Spleen (tissue), 11 donors: ENCODE results near the gene AP1M1. TPM values are rescaled to one million over a fixed set of nuclear protein-coding genes. Genes with fewer than 3 reads are reported as not detected.

Experiments used
- DNase-seq: peaks from one replicate; pipeline ENCODE4 v3.0.0-alpha.2; 2020
- H3K27ac ChIP-seq, 8 donors: fragments of 200-600 bp; sonication (generic) in 7 of 8; 1 replicate in 4 of 8; 2 replicates in 4 of 8; pipeline versions ENCODE4 v1.5.0 to v1.8.0; 2016 to 2021; ENCODE audit warnings: inconsistent platforms in 4 of 8, mild to moderate bottlenecking in 4 of 8, moderate library complexity in 1 of 8
- H3K27me3 ChIP-seq, 7 donors: fragments of 200-600 bp; sonication (generic) in 6 of 7; replicated peaks in 1 of 7; 1 replicate in 4 of 7; 2 replicates in 3 of 7; pipeline versions ENCODE4 v1.5.0 to v1.8.0; 2016 to 2021; ENCODE audit warnings: inconsistent platforms in 3 of 7, mild to moderate bottlenecking in 1 of 7
- H3K36me3 ChIP-seq, 6 donors: fragments of 200-600 bp; sonication (generic) in 5 of 6; 1 replicate in 4 of 6; 2 replicates in 2 of 6; pipeline versions ENCODE4 v1.5.0 to v1.8.0; 2016 to 2021; ENCODE audit warnings: inconsistent platforms in 2 of 6
- H3K4me1 ChIP-seq, 6 donors: fragments of 200-600 bp; sonication (generic) in 5 of 6; 1 replicate in 3 of 6; 2 replicates in 3 of 6; pipeline versions ENCODE4 v1.5.0 to v1.8.0; 2016 to 2021; ENCODE audit warnings: inconsistent platforms in 3 of 6
- H3K4me3 ChIP-seq, 8 donors: fragments of 200-600 bp; sonication (generic) in 7 of 8; 1 replicate in 4 of 8; 2 replicates in 4 of 8; pipeline versions ENCODE4 v1.5.0 to v1.8.0; 2016 to 2021; ENCODE audit warnings: inconsistent platforms in 4 of 8, mild to moderate bottlenecking in 4 of 8, moderate library complexity in 2 of 8
- H3K9me3 ChIP-seq, 8 donors: fragments of 200-600 bp; sonication (generic) in 7 of 8; 1 replicate in 4 of 8; 2 replicates in 4 of 8; pipeline versions ENCODE4 v1.5.0 to v1.8.0; 2016 to 2021; ENCODE audit warnings: inconsistent platforms in 4 of 8
- CTCF ChIP-seq, 11 experiments: fragments of 200-600 bp in 7 of 11; fragments of 450-650 bp in 4 of 11; sonication (generic) in 4 of 11; IDR thresholded peaks in 8 of 11; conservative IDR thresholded peaks in 3 of 11; 1 replicate in 7 of 11; 2 replicates in 4 of 11; pipeline versions ENCODE4 v1.4.0 to v1.8.0; 2016 to 2021; ENCODE audit warnings: antibody characterized with exemption in 11 of 11, inconsistent platforms in 4 of 11, mild to moderate bottlenecking in 1 of 11
- POLR2A ChIP-seq, 3 donors: fragments of 450-650 bp; IDR thresholded peaks; one replicate each; pipeline ENCODE4 v1.5.1; 2017; ENCODE audit warnings: antibody characterized with exemption in 3 of 3, mild to moderate bottlenecking in 1 of 3
- POLR2AphosphoS5 ChIP-seq, 3 donors: sonication (generic); formaldehyde crosslinking; IDR thresholded peaks; one replicate each; pipeline ENCODE4 v1.5.1; 2017; ENCODE audit warnings: antibody characterized with exemption in 3 of 3
- WGBS, 5 donors: extraction: QIAGEN DNeasy Blood & Tissue Kit in 3 of 5; methylation state at CpG; one replicate each; pipeline versions ENCODE4 v1.1.5 to v1.1.7; 2013 to 2018; 5-methylcytosine and 5-hydroxymethylcytosine counted together
- intact Hi-C: fragments of 100-400 bp; cut with DNase I; formaldehyde crosslinking; loops from one replicate; pipeline ENCODE4 v1.15.0; 2023; ENCODE audit warnings: low total_unique reads
- polyA plus RNA-seq, 3 donors: library from polyadenylated mRNA; stranded (reverse); fragments of 200-250 nt; gene quantifications; one replicate each; pipeline ENCODE4 v1.2.1, GENCODE V29; 2013
- total RNA-seq, 7 donors: library from RNA; depleted of rRNA in 3 of 7; stranded (reverse); fragments of >200 nt in 3 of 7; fragmentation: NEBNext Ultra II Directional in 4 of 7; extraction: Animal tissue kit (Norgen Biotek cat#: 25700) in 4 of 7; gene quantifications; one replicate each; pipeline versions ENCODE4 v1.1.0 to v1.2.1, GENCODE V29; 2016 to 2021
- donor health status: healthy with polysubstance abuse.
- donor health status: DM: no; HTN: no; CAD: no; lungs with moderate emphysema.
- donor health status: DM: no; HTN: no; CAD: no.
- donor health status: Bipolar disorder and iron deficiency.
- donor health status: healthy.
- donor health status: DM: no; HTN: no; CAD: no.
- donor health status: DM: yes; HTN: yes; CAD: no.

The AP1M1 gene
- total and polyA plus RNA-seq, 10 donors = 27.9 to 82.8 (median 60.5) TPM

GRCh38 chr19:16233081-16233776 lies 35.5 kb downstream of the AP1M1 start:
- no peak for DNase-seq
- Histone ChIP-seq H3K27me3 (no peaks in the 10 kb centered on the region), H3K36me3 (peaks cover 0 to 87% (median 75%) of the 10 kb centered on the region in 6 donors), H3K9me3 (no peaks in the 10 kb centered on the region), H3K4me3 (no peak overlapping the region), H3K27ac (no peak overlapping the region), H3K4me1 (peaks cover 0 to 26% (median 4%) of the 10 kb centered on the region in 6 donors)
- no peak for TF ChIP-seq POLR2A (IDR thresholded peaks at IDR 0.05)
- TF ChIP-seq CTCF (IDR thresholded peaks at IDR 0.05 in 8 of 11, conservative IDR thresholded peaks at IDR 0.05 in 3 of 11) = no peak
- TF ChIP-seq POLR2AphosphoS5 (IDR thresholded peaks at IDR 0.05) = no peak
- intact Hi-C loops = no loop called here
- 92 to 96% (median 94%) methylated on average over 14 to 19 of the region's 19 CpGs for WGBS, 5 donors

GRCh38 chr19:16233836-16234551 lies 36.3 kb downstream of the AP1M1 start:
- DNase-seq = no peak
- no peak overlapping the region for H3K27ac ChIP-seq
- no peaks in the 10 kb centered on the region for H3K9me3 ChIP-seq
- WGBS, 5 donors = 85 to 88% (median 88%) methylated on average over 16 to 19 of the region's 19 CpGs
- H3K27me3 ChIP-seq = no peaks in the 10 kb centered on the region
- H3K4me1 ChIP-seq = peaks cover 0 to 33% (median 12%) of the 10 kb centered on the region in 6 donors
- TF ChIP-seq POLR2AphosphoS5 (IDR thresholded peaks at IDR 0.05) (no peak), POLR2A (IDR thresholded peaks at IDR 0.05) (no peak), CTCF (IDR thresholded peaks at IDR 0.05 in 8 of 11, conservative IDR thresholded peaks at IDR 0.05 in 3 of 11) (no peak)
- H3K36me3 ChIP-seq = peaks cover 0 to 79% (median 67%) of the 10 kb centered on the region in 6 donors
- H3K4me3 ChIP-seq = no peak overlapping the region
- intact Hi-C loops = no loop called here

GRCh38 chr19:16234552-16235445 lies 37.1 kb downstream of the AP1M1 start:
- Histone ChIP-seq H3K36me3 (peaks cover 0 to 71% (median 59%) of the 10 kb centered on the region in 6 donors), H3K27me3 (no peaks in the 10 kb centered on the region), H3K4me1 (peaks cover 0 to 41% (median 12%) of the 10 kb centered on the region in 6 donors), H3K27ac (peak overlapping the region in 1 of 8 donors; percentile 80), H3K9me3 (no peaks in the 10 kb centered on the region), H3K4me3 (no peak overlapping the region)
- TF ChIP-seq POLR2A (IDR thresholded peaks at IDR 0.05) = no peak
- peak in 1 of 3 donors; percentile 18 for TF ChIP-seq POLR2AphosphoS5 (IDR thresholded peaks at IDR 0.05)
- WGBS, 5 donors = 87 to 90% (median 88%) methylated on average over 38 to 41 of the region's 41 CpGs
- intact Hi-C loops = no loop called here
- peak; percentile 67 for DNase-seq

- Histone ChIP-seq H3K4me1 (peaks cover 0 to 42% (median 12%) of the 10 kb centered on the region in 6 donors), H3K36me3 (peaks cover 0 to 59% (median 49%) of the 10 kb centered on the region in 6 donors), H3K27ac (peak overlapping the region in 4 of 8 donors; percentile 41 to 80 (median 78)), H3K9me3 (no peaks in the 10 kb centered on the region), H3K4me3 (no peak overlapping the region), H3K27me3 (no peaks in the 10 kb centered on the region)
- intact Hi-C loops = no loop called here
- TF ChIP-seq CTCF (IDR thresholded peaks at IDR 0.05 in 8 of 11, conservative IDR thresholded peaks at IDR 0.05 in 3 of 11) (no peak), POLR2A (IDR thresholded peaks at IDR 0.05) (no peak), POLR2AphosphoS5 (IDR thresholded peaks at IDR 0.05) (peak in 1 of 3 donors; percentile 49)
- peak; percentile 72 for DNase-seq
- 74 to 88% (median 81%) methylated on average over 21 of the region's 21 CpGs for WGBS, 5 donors
Observed at GRCh38 chr19:16235811-16236652, 38.3 kb downstream of the AP1M1 start.
